GM18909 (cell line): ENCODE measurements around the gene TOP1.
"Not testable (repeated sequence)": the region's sequence is repeated elsewhere in the genome, so short reads cannot be mapped to it uniquely, and the experiment has no call there.

Experiments used
- ATAC-seq: cut with Tn5 transposase; IDR thresholded peaks from one replicate; pipeline ENCODE4 v1.9.1; 2021; ENCODE audit warnings: mild to moderate bottlenecking; ENCODE audit not compliant: unreplicated experiment, poor library complexity

Gene TOP1

GRCh38 chr20:41121399-41121798 lies 92.8 kb downstream of the TOP1 start:
- ATAC-seq: no peak

GRCh38 chr20:41123631-41124030 lies 95.0 kb downstream of the TOP1 start:
- ATAC-seq: no peak

DNA sequence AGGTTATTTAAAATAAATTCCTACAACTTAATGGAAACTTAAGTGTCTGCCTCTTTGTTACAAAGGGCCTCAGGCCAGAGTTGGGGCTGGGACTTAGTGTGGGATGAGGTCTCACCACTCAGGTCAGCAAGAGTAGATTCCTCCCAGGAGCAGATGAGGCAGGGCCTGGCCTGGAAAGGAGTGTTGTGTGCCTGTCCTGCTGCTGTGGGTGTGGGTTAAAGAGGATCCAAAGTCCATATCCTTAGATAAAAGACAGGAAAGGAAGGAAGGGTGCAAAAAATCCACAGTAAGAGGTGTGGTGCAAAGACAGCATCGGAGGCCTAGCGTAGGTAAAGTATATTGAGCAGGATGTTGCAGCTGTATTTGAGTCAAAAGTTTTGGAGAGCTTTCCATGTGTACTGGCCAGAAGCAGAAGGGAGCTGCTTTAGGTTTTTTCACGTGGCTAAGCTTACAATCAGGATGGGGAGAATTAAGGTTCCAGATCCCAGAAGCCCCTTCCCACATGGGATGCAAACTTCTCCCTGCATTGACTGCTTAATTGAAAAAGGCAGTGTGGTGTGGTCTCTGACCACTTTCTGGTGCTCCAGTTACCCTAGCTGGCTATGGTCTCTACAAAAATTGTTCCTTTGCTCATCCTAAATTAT lies 96.0 kb downstream of the TOP1 start:
- no peak for ATAC-seq

GRCh38 chr20:41125530-41126457 lies 97.2 kb downstream of the TOP1 start:
- no peak for ATAC-seq

DNA sequence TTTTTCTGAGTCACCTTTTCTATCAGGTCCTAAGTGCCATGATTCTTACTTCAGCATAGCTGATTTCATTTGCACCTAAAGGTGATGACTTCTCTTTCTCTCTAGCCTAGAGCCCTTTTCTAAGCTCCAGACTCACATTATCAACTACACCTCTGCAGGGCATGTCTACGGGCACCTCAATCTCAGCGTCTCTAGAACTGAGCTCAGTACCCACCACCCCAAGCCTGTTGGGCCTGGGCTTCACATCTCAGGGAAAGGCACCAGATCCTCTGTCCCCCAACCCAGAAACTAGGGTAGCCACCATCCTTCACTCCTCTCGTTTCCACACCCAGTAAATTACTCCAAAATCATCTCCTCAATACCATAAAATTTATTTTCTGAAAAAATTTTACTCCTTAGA lies 98.1 kb downstream of the TOP1 start:
- ATAC-seq: no peak

DNA sequence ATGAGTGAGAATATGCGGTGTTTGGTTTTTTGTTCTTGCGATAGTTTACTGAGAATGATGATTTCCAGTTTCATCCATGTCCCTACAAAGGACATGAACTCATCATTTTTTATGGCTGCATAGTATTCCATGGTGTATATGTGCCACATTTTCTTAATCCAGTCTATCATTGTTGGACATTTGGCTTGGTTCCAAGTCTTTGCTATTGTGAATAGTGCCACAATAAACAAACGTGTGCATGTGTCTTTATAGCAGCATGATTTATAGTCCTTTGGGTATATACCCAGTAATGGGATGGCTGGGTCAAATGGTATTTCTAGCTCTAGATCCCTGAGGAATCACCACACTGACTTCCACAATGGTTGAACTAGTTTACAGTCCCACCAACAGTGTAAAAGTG lies 99.7 kb downstream of the TOP1 start:
- ATAC-seq: not testable (repeated sequence)

- no peak for ATAC-seq
These were observed 103.2 kb downstream of the TOP1 start for GRCh38 chr20:41131594-41132387.

DNA sequence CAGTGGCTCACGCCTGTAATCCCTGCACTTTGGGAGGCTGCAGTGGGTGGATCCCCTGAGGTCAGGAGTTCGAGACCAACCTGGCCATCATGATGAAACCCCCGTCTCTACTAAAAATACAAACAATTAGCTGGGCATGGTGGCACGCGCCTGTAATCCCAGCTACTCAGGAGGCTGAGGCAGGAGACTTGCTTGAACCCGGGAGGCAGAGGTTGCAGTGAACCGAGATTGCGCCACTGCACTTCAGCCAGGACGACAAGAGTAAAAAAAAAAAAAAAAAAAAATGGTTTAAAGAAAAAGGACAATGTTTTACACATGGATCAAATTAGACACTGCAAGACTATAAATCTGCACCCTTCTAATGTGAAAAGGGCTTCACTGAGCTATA lies 103.8 kb downstream of the TOP1 start:
- ATAC-seq: not testable (repeated sequence)

- ATAC-seq: peak; percentile 33
These were observed 105.2 kb downstream of the TOP1 start for GRCh38 chr20:41133709-41134361.

GRCh38 chr20:41134362-41135186 lies 106.0 kb downstream of the TOP1 start:
- no peak for ATAC-seq

DNA sequence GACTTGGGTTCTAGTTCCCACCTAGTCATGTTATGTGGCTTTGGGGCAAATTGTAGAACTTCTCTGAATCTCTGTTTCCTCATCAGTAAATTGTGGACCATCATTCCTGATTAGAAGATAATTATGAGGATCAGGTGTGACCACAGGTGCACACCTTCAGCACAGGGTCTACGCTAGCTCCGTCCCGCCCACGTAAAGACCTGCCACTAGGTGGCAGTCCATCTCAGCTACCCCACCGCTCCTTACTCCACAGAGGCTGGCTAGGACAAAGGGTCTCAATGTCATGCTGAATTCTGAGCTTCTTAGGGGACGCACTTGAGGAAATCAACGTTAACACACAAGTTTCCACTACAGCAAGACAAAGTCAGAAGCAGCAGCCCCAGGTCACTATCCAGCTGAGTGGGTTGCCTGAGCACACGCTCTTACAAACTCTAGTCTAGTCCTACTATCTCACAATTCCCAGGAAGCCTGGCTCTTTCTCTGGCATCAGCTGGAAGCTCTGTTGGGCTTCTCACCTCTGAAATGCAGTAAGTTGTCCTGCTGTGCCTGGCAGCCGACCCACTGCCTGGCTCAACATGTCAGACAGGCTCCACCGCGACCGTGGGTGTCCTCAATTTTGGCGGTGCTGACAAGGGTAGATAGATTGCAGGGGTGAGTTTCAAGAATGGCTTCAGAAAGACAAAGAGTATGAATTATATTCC lies 106.7 kb downstream of the TOP1 start:
- ATAC-seq: no peak

- no peak for ATAC-seq
These were observed 107.5 kb downstream of the TOP1 start for GRCh38 chr20:41135888-41136679.

- ATAC-seq: peak; percentile 64
These were observed 108.3 kb downstream of the TOP1 start, which contains the start of gene PLCG1 for GRCh38 chr20:41136680-41137613. TSS of gene PLCG1 (plus strand) at chr20:41137543. CDS start at chr20:41137642, 99 bp downstream.

DNA sequence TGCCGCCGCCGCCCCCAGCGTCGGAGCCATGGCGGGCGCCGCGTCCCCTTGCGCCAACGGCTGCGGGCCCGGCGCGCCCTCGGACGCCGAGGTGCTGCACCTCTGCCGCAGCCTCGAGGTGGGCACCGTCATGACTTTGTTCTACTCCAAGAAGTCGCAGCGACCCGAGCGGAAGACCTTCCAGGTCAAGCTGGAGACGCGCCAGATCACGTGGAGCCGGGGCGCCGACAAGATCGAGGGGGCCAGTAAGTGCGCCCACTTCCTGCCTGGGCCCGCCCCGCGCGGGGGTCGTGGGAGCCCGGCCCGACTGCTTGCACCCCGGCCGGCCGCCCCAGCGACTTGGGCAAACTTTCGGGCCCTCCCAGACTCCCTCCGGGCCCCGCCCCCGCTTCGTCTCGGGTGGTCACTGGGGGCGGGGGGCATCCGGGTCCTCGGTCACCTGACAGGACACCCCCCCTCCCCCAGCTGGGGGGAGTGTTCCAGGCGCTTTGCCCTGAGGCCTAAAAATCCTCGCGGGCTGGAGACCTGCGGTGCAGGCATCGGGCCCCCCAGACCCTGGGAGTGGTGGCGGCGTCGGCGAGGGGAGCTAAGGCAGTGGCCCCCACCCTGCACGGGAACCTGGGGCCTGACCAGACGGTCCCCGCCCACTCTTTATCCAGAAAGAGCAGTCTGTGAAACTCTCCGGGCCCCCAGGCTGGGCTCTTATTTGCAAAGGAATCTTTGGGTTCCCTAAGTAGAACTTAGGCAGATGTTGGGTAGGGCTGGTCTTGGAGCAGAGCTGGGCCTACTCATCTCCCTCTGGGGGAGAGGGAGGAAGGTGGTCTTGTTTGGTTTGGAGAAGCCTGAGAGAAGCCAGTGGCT lies 109.2 kb downstream of the TOP1 start:
- peak; percentile 21 for ATAC-seq

GRCh38 chr20:41138475-41139226 lies 110.0 kb downstream of the TOP1 start:
- ATAC-seq: no peak
